HL-60 (cell line): Measurements from ENCODE around the gene BAG5.

Experiments used
- GABPA ChIP-seq: IDR thresholded peaks from 2 replicates; pipeline ENCODE4 v1.6.1; 2012; ENCODE audit warnings: low read depth
- TF ChIP-seq, protein P1 (sequence below): IDR thresholded peaks from one replicate; pipeline ENCODE4 v1.5.1; 2011; ENCODE audit warnings: low read length, control low read depth, inconsistent platforms; ENCODE audit not compliant: insufficient read depth

DNA sequence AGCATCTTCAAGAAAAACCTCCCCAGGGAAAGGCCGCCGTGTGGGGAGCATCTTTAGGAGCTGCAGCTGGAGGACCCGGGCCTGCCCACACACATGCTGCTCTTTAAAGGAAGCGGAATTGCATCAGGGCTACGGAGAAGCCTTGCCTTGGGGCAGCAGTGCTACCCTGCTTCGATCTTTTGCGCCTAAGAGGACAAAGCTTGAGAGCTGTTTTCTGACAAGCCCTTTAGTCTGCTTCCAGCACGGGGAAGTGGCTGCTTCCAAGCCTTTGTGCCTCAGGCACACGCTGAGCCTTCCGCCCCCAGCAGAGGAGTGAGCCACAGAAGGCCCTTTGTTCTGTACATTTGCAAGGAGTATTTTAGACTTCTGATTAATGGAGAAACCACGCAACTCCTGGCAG is 31.8 kb upstream of the BAG5 start:
- TF ChIP-seq GABPA: no peak
- TF ChIP-seq, protein P1, sequence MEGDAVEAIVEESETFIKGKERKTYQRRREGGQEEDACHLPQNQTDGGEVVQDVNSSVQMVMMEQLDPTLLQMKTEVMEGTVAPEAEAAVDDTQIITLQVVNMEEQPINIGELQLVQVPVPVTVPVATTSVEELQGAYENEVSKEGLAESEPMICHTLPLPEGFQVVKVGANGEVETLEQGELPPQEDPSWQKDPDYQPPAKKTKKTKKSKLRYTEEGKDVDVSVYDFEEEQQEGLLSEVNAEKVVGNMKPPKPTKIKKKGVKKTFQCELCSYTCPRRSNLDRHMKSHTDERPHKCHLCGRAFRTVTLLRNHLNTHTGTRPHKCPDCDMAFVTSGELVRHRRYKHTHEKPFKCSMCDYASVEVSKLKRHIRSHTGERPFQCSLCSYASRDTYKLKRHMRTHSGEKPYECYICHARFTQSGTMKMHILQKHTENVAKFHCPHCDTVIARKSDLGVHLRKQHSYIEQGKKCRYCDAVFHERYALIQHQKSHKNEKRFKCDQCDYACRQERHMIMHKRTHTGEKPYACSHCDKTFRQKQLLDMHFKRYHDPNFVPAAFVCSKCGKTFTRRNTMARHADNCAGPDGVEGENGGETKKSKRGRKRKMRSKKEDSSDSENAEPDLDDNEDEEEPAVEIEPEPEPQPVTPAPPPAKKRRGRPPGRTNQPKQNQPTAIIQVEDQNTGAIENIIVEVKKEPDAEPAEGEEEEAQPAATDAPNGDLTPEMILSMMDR: no peak
